K562 (cell line): ENCODE results near the gene AGK.

Experiments
- ATF2 ChIP-seq: sonication (generic); formaldehyde crosslinking; IDR thresholded peaks from 2 replicates; pipeline ENCODE4 v1.8.1; 2022; ENCODE audit warnings: missing genetic modification reagents
- CHD2 ChIP-seq: IDR thresholded peaks from 2 replicates; pipeline ENCODE4 v1.6.1; 2011; ENCODE audit warnings: low read depth, low read length
- CTCF ChIP-seq, 3 experiments: IDR thresholded peaks in 2 of 3; conservative IDR thresholded peaks in 1 of 3; 2 replicates each; pipeline ENCODE4 v1.5.1; 2011 to 2012; ENCODE audit warnings: low read length in 3 of 3, mild to moderate bottlenecking in 3 of 3, control low read depth in 2 of 3, improper control_type of control experiment in 1 of 3, inconsistent platforms in 1 of 3, low read depth in 1 of 3, mixed read lengths in 1 of 3, moderate library complexity in 1 of 3; ENCODE audit not compliant: insufficient read depth in 2 of 3
- EZH2 ChIP-seq: IDR thresholded peaks from 2 replicates; pipeline ENCODE4 v1.6.1; 2012; ENCODE audit warnings: low read depth, mild to moderate bottlenecking, inconsistent platforms, low read length, borderline replicate concordance
- PHF8 ChIP-seq: fragments of 200-600 bp; sonication (generic); IDR thresholded peaks from 2 replicates; pipeline ENCODE4 v1.6.1; 2012; ENCODE audit warnings: mixed run types, mild to moderate bottlenecking, inconsistent platforms, low read length, moderate library complexity, borderline replicate concordance
- POLR2A ChIP-seq: fragments of 450-650 bp; conservative IDR thresholded peaks from 2 replicates; pipeline ENCODE4 v1.6.1; 2016
- YBX1 ChIP-seq: fragments of 450-650 bp; IDR thresholded peaks from 2 replicates; pipeline ENCODE4 v1.7.1; 2016; ENCODE audit warnings: mild to moderate bottlenecking

- TF ChIP-seq EZH2: no peak
- TF ChIP-seq CTCF (IDR thresholded peaks at IDR 0.05 in 2 of 3, conservative IDR thresholded peaks at IDR 0.05 in 1 of 3; ENCODE audit: insufficient read depth in 2 of 3, low read depth in 1 of 3, low read length in 3 of 3): no peak
- TF ChIP-seq YBX1: no peak
- TF ChIP-seq CHD2: no peak
- TF ChIP-seq POLR2A: no peak
- TF ChIP-seq PHF8: no peak
- TF ChIP-seq ATF2 (CRISPR knock-in tag): no peak
Observed at GRCh38 chr7:141588912-141589311, 37.7 kb downstream of the AGK start.
